Measurements from ENCODE around the gene TSC22D3.

Gene TSC22D3

DNA sequence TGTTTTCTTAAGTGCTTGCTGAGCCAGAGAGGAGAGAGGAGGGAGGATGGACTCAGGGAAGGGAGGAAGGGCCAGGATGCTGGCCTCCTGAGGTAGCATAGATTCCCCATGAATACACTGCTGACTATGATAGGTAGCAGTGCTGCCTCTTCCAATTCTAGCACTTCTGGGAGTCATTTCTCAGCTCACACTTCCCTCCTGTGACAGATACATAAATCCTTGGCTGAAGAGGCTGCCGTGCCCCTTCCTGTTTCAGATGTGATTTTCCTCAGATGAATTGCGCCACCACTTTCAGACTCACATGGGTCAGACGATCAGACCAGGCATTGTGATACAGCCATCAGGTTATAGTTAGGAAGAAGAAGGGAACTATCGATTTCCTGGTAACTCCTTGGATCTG is 22.4 kb downstream of the TSC22D3 start:
- H3K9me2 ChIP-seq (ENCODE audit: low read depth, low read length): no peaks in the 10 kb centered on the region
- no peaks in the 10 kb centered on the region for H3K27me3 ChIP-seq (ENCODE audit: insufficient read depth, low read length)
- no peaks in the 10 kb centered on the region for H3K4me1 ChIP-seq (ENCODE audit: insufficient read depth, low read length, severe bottlenecking)
- no peaks in the 10 kb centered on the region for H3K36me3 ChIP-seq (ENCODE audit: insufficient read depth, low read length)
- no peaks in the 10 kb centered on the region for H3F3A ChIP-seq (ENCODE audit: insufficient read depth, low read length)
- H3K79me2 ChIP-seq (ENCODE audit: insufficient read depth, low read length): no peaks in the 10 kb centered on the region
- H3K9me3 ChIP-seq (ENCODE audit: low read length): no peaks in the 10 kb centered on the region
- no peak overlapping the region for H3K27ac ChIP-seq (ENCODE audit: low read depth, low read length, poor library complexity, severe bottlenecking)
- no peak overlapping the region for H3K9ac ChIP-seq (ENCODE audit: low read length)
- no peaks in the 10 kb centered on the region for H4K20me1 ChIP-seq (ENCODE audit: insufficient read depth, low read length)
- H2AFZ ChIP-seq (ENCODE audit: low read length): no peak overlapping the region
- TF ChIP-seq CTCF (IDR thresholded peaks at IDR 0.05; ENCODE audit: low read length) (no peak), EZH2 (IDR thresholded peaks at IDR 0.05; ENCODE audit: borderline replicate concordance, low read length) (no peak)
- no peak overlapping the region for H3K4me3 ChIP-seq (ENCODE audit: low read depth, low read length, poor library complexity, severe bottlenecking)
- no peak overlapping the region for H3K4me2 ChIP-seq (ENCODE audit: low read length)

DNA sequence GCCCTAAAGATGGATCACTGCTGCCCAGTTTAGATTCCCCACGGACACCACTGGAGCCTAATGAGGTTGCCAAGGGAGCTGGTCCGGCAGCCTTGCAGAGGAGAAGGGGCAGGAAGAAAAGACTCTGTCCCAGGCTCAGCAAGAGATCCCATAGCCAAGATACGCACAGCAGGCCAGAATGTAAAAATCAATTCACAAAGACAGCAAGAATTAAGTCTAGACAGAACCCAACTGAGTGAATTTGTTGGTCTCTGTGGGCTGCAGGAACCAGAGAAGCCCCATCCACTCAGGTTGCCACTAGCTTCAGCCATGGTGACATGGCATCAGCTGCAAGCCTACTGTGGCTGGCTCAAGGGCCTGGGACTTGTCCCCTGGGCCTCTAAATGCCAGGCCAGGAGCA is 22.9 kb downstream of the TSC22D3 start:
- no peak overlapping the region for H2AFZ ChIP-seq (ENCODE audit: low read length)
- H3K9me2 ChIP-seq (ENCODE audit: low read depth, low read length): no peaks in the 10 kb centered on the region
- no peaks in the 10 kb centered on the region for H3F3A ChIP-seq (ENCODE audit: insufficient read depth, low read length)
- TF ChIP-seq CTCF (IDR thresholded peaks at IDR 0.05; ENCODE audit: low read length): no peak
- no peak overlapping the region for H3K27ac ChIP-seq (ENCODE audit: low read depth, low read length, poor library complexity, severe bottlenecking)
- H3K27me3 ChIP-seq (ENCODE audit: insufficient read depth, low read length): no peaks in the 10 kb centered on the region
- H3K9ac ChIP-seq (ENCODE audit: low read length): no peak overlapping the region
- no peaks in the 10 kb centered on the region for H3K79me2 ChIP-seq (ENCODE audit: insufficient read depth, low read length)
- no peak overlapping the region for H3K4me2 ChIP-seq (ENCODE audit: low read length)
- no peaks in the 10 kb centered on the region for H3K4me1 ChIP-seq (ENCODE audit: insufficient read depth, low read length, severe bottlenecking)
- H3K36me3 ChIP-seq (ENCODE audit: insufficient read depth, low read length): no peaks in the 10 kb centered on the region
- no peaks in the 10 kb centered on the region for H3K9me3 ChIP-seq (ENCODE audit: low read length)
- no peaks in the 10 kb centered on the region for H4K20me1 ChIP-seq (ENCODE audit: insufficient read depth, low read length)
- no peak overlapping the region for H3K4me3 ChIP-seq (ENCODE audit: low read depth, low read length, poor library complexity, severe bottlenecking)

DNA sequence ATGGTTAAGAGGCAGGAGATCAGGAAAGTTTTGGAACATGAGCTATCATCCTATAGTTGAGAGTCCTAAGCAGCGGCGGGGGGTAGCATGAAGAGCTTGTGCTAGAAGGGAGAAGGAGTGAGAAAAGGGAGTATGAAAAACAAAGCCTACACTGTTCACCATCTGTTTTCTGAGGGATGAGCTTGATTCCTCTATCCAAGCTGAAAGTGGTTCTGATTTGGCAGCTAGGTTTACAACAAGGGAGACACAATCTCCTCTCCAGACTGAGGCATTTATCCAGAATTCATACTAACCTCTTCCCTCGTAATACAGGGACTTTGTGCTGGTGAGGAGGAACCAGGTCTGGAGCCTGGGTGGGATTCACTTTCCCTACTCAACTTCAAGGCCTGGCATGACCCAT is 23.5 kb downstream of the TSC22D3 start:
- Histone ChIP-seq H3K4me2 (ENCODE audit: low read length) (no peak overlapping the region), H3K9ac (ENCODE audit: low read length) (no peak overlapping the region)

More for the DNA sequence above, 23.5 kb downstream of the TSC22D3 start:
- H3K4me1 ChIP-seq (ENCODE audit: insufficient read depth, low read length, severe bottlenecking): no peaks in the 10 kb centered on the region
- no peaks in the 10 kb centered on the region for H3F3A ChIP-seq (ENCODE audit: insufficient read depth, low read length)
- H3K79me2 ChIP-seq (ENCODE audit: insufficient read depth, low read length): no peaks in the 10 kb centered on the region
- no peak overlapping the region for H3K27ac ChIP-seq (ENCODE audit: low read depth, low read length, poor library complexity, severe bottlenecking)
- H3K9me3 ChIP-seq (ENCODE audit: low read length): no peaks in the 10 kb centered on the region
- H4K20me1 ChIP-seq (ENCODE audit: insufficient read depth, low read length): no peaks in the 10 kb centered on the region
- H3K4me3 ChIP-seq (ENCODE audit: low read depth, low read length, poor library complexity, severe bottlenecking): no peak overlapping the region
- no peaks in the 10 kb centered on the region for H3K9me2 ChIP-seq (ENCODE audit: low read depth, low read length)
- H3K36me3 ChIP-seq (ENCODE audit: insufficient read depth, low read length): no peaks in the 10 kb centered on the region
- no peak overlapping the region for H2AFZ ChIP-seq (ENCODE audit: low read length)
- H3K27me3 ChIP-seq (ENCODE audit: insufficient read depth, low read length): no peaks in the 10 kb centered on the region
- TF ChIP-seq EZH2 (IDR thresholded peaks at IDR 0.05; ENCODE audit: borderline replicate concordance, low read length): no peak
- no peak for TF ChIP-seq CTCF (IDR thresholded peaks at IDR 0.05; ENCODE audit: low read length)

Measured in OCI-LY1 (cell line).